Measurements from ENCODE around the gene ITPRIPL2. TPM values are rescaled to one million over a fixed set of nuclear protein-coding genes. Genes with fewer than 3 reads are reported as not detected.

The ITPRIPL2 gene
- total and polyA plus RNA-seq, 3 donors from 2014 or later = 8.5 to 24.6 (median 15.7) TPM

- H3K36me3 ChIP-seq (ENCODE audit: low read depth, missing control alignments) = no peaks in the 10 kb centered on the region
- no peaks in the 10 kb centered on the region for H3K9me3 ChIP-seq
- H3K4me3 ChIP-seq = no peak overlapping the region
- intact Hi-C loops (cut with DNase I; ENCODE audit: low total_unique reads) = no loop called here
- 70 to 77% methylated on average over 11 of the region's 11 CpGs for WGBS, 2 donors
- H3K4me1 ChIP-seq = no peaks in the 10 kb centered on the region
- no peak for DNase-seq
- no peak overlapping the region for H3K27ac ChIP-seq
- no peaks in the 10 kb centered on the region for H3K27me3 ChIP-seq
- TF ChIP-seq POLR2A (IDR thresholded peaks at IDR 0.05) (no peak), CTCF (IDR thresholded peaks at IDR 0.05) (no peak)
These were observed 7.7 kb upstream of the ITPRIPL2 start for GRCh38 chr16:19105891-19106624.

- WGBS, 2 donors = 86 to 96% methylated on average over 2 of the region's 2 CpGs
- Histone ChIP-seq H3K9me3 (no peaks in the 10 kb centered on the region), H3K4me3 (no peak overlapping the region), H3K27ac (no peak overlapping the region), H3K36me3 (ENCODE audit: low read depth, missing control alignments) (no peaks in the 10 kb centered on the region), H3K4me1 (no peaks in the 10 kb centered on the region), H3K27me3 (no peaks in the 10 kb centered on the region)
- TF ChIP-seq POLR2A (IDR thresholded peaks at IDR 0.05) (no peak), CTCF (IDR thresholded peaks at IDR 0.05) (no peak)
- intact Hi-C loops (cut with DNase I; ENCODE audit: low total_unique reads) = no loop called here
- no peak for DNase-seq
These were observed 7.1 kb upstream of the ITPRIPL2 start for GRCh38 chr16:19106625-19107020.

DNA sequence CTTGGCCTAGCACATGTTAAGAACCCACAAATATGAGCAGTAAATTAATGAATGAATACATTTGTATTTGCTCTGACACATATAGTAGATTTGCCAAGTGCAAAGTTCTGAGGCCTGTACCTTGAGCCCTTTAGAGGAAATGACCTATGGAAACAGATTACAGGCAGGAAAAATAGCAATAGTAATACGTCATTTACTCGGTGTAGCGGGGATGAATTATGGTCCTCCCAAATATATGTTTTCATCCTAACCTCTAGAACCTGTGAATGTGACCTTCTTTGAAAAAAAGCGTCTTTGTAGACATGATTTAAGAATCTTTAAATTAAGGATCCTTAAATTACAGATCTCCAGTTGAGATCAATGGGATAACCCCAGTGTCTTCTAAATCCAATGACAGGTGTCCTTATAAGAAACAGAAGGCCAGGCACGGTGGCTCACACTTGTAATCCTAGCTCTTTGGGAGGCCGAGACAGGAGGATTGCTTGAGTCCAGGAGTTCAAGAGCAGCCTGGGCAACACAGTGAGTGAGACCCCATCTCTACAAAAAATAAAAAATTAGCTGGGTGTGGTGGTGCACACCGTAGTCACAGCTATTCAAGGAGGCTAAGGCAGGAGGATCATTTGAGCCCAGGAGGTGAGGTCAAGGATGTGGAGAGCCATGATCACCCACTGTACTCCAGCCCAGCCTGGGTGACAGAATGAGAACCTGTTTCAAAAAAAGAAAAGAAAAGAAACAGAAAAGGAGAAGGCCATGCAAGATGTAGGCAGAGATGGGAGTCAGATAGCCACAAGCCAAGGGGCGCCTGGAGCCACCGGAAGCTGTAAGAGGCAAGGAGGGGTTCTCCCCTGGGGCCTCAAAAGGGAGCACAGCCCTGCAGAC, 5.1 kb upstream of the ITPRIPL2 start:
- DNase-seq = no peak
- Histone ChIP-seq H3K36me3 (ENCODE audit: low read depth, missing control alignments) (no peaks in the 10 kb centered on the region), H3K27me3 (no peaks in the 10 kb centered on the region), H3K4me1 (no peaks in the 10 kb centered on the region), H3K4me3 (no peak overlapping the region), H3K27ac (no peak overlapping the region), H3K9me3 (no peaks in the 10 kb centered on the region)
- intact Hi-C loops (cut with DNase I; ENCODE audit: low total_unique reads) = no loop called here
- TF ChIP-seq POLR2A (IDR thresholded peaks at IDR 0.05) (no peak), CTCF (IDR thresholded peaks at IDR 0.05) (no peak)
- 81 to 89% methylated on average over 9 of the region's 9 CpGs for WGBS, 2 donors

- no peak for TF ChIP-seq CTCF (IDR thresholded peaks at IDR 0.05)
- no peak for TF ChIP-seq POLR2A (IDR thresholded peaks at IDR 0.05)
- no peaks in the 10 kb centered on the region for H3K4me1 ChIP-seq
- no peak overlapping the region for H3K4me3 ChIP-seq
- H3K36me3 ChIP-seq (ENCODE audit: low read depth, missing control alignments) = no peaks in the 10 kb centered on the region
- no peaks in the 10 kb centered on the region for H3K9me3 ChIP-seq
- WGBS, 2 donors = 90 to 96% methylated on average over 4 of the region's 4 CpGs
- no peak overlapping the region for H3K27ac ChIP-seq
- intact Hi-C loops (cut with DNase I; ENCODE audit: low total_unique reads) = no loop called here
- DNase-seq = no peak
- H3K27me3 ChIP-seq = no peaks in the 10 kb centered on the region
These were observed 4.5 kb upstream of the ITPRIPL2 start for GRCh38 chr16:19109288-19109664.

Measured in testis (tissue), 3 donors.